ENCODE measurements around the gene FAM228B.
"Not testable (repeated sequence)": the region's sequence is repeated elsewhere in the genome, so short reads cannot be mapped to it uniquely, and the experiment has no call there.

The FAM228B gene

DNA sequence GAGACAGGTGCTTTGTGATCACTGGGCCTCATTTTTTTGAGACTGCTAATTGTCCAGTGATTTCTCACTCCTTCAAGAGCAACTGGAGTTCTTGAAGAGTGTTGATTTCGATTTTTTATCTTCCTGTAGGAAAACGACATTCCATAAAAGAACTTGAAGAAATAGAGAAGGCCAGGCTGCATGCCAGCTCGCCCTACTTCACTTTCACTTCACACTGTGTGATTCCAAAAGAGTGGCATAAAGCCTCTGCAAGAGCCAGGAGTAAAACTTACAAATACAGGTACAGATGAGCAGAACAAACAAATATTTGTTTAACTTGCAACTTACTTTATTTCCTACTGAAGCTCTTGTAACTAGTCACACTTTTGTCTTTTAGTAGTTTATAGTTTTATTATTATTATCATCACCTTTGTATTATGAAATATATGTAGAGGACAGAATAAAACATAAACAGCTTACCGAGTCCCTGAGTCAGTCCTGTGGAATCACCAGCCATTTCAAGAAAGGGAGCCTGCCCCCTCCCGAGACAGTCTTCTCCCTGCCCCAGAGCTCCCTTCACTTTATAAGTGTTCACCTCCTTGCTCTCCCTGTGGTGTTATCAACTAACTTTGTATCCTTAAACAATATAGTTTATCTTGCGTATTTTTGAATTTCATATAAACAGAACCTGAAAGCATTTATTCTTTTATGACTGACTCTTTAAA lies 60.2 kb downstream of the FAM228B start:
- H3K4me3 ChIP-seq (replicated peaks; ENCODE audit: low read depth, low read length): no peak overlapping the region
- no peak for DNase-seq (ENCODE audit: low read depth)
- TF ChIP-seq, protein P1, sequence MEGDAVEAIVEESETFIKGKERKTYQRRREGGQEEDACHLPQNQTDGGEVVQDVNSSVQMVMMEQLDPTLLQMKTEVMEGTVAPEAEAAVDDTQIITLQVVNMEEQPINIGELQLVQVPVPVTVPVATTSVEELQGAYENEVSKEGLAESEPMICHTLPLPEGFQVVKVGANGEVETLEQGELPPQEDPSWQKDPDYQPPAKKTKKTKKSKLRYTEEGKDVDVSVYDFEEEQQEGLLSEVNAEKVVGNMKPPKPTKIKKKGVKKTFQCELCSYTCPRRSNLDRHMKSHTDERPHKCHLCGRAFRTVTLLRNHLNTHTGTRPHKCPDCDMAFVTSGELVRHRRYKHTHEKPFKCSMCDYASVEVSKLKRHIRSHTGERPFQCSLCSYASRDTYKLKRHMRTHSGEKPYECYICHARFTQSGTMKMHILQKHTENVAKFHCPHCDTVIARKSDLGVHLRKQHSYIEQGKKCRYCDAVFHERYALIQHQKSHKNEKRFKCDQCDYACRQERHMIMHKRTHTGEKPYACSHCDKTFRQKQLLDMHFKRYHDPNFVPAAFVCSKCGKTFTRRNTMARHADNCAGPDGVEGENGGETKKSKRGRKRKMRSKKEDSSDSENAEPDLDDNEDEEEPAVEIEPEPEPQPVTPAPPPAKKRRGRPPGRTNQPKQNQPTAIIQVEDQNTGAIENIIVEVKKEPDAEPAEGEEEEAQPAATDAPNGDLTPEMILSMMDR (IDR thresholded peaks at IDR 0.05; ENCODE audit: low read length, missing control alignments): no peak

DNA sequence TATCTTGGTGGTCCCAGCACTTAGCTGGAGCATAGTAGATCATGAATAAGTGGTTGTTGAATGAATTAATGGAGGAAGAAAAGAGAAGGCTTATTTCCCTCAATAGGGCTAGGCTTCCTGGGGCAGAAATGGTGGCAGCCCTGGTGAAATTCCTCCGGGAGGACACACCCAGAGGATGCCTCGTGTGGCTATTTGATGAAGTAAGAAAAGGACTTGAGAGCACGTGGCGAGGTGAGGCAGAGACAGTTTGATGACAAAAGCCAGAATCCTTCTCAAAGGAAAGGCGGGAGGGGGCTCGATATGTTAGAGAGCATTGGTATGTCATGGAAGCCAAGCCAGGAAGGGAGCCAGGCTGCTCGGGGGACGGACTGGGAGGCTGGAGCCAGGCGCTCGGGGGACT lies 66.3 kb downstream of the FAM228B start:
- TF ChIP-seq, protein P1 (IDR thresholded peaks at IDR 0.05; ENCODE audit: low read length, missing control alignments): no peak
- H3K4me3 ChIP-seq (replicated peaks; ENCODE audit: low read depth, low read length): no peak overlapping the region
- no peak for DNase-seq (ENCODE audit: low read depth)

DNA sequence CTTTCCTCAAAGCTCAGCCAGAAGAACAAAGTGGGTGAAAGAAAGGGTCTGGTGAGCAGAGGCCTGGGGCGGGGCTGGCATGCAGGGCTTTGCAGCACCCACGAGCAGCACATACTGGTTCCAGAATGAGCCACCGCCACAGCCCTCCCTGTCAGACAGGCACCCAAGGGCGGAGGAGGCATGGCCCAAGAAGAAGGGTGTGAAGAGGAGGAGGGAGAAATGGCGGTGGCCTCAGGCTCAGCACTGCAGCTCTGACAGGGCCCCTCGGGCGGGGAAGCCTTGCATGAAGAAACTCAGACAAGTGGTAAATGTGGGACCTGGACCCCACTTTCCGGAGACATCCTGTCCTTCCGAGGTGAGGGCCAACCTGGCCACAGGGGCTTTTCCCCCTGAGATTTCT lies 67.2 kb downstream of the FAM228B start:
- TF ChIP-seq, protein P1 (IDR thresholded peaks at IDR 0.05; ENCODE audit: low read length, missing control alignments): no peak
- no peak for DNase-seq (ENCODE audit: low read depth)
- H3K4me3 ChIP-seq (replicated peaks; ENCODE audit: low read depth, low read length): no peak overlapping the region

DNA sequence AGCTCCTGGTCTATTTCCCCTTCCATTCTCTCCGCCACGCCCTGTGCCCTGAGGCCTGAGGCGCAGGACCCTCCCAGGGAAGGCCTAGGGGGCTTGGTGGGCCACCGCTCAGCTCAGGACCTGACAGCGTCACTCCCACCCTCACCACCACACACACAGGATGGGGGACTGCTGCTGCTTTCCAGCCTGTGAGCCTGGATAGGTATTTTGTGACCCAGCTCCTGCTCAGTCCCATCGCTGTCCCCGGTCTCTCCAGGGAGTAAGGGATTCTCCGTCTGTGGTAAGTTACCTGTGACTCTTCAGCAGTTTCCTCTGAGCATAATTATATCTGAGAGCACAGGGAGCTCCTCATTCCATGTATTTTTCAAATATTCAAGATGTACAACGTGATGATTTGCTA lies 67.9 kb downstream of the FAM228B start:
- TF ChIP-seq, protein P1 (IDR thresholded peaks at IDR 0.05; ENCODE audit: low read length, missing control alignments): no peak
- no peak overlapping the region for H3K4me3 ChIP-seq (replicated peaks; ENCODE audit: low read depth, low read length)
- no peak for DNase-seq (ENCODE audit: low read depth)

DNA sequence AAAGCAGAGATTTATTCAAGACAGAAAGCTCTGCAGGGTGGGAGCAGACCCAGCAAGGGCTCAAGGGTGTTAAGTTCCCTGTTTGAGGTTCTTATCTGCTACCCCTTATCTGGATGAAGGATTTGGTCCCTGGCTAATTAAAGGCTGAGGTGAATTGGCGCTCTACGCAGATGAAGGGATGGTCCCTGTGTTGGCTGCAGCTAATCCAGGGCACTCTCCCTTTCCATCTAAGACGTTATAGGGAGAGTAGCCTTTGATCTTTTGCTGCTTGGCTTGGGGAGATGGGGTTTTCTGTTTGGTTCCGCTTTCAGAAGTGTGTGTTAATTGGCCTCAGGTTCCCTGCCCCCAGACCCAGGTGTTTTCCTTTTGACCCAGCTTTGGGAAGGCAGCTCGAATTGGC lies 68.6 kb downstream of the FAM228B start:
- no peak overlapping the region for H3K4me3 ChIP-seq (replicated peaks; ENCODE audit: low read depth, low read length)
- TF ChIP-seq, protein P1 (IDR thresholded peaks at IDR 0.05; ENCODE audit: low read length, missing control alignments): no peak
- no peak for DNase-seq (ENCODE audit: low read depth)

DNA sequence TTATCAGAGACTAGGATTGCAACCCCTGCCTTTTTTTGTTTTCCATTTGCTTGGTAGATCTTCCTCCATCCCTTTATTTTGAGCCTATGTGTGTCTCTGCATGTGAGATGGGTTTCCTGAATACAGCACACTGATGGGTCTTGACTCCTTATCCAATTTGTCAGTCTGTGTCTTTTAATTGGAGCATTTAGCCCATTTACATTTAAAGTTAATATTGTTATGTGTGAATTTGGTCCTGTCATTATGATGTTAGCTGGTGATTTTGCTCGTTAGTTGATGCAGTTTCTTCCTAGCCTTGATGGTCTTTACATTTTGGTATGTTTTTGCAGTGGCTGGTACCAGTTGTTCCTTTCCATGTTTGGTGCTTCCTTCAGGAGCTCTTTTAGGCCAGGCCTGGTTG lies 73.9 kb downstream of the FAM228B start:
- not testable (repeated sequence) for DNase-seq (ENCODE audit: low read depth); H3K4me3 ChIP-seq (replicated peaks; ENCODE audit: low read depth, low read length)

DNA sequence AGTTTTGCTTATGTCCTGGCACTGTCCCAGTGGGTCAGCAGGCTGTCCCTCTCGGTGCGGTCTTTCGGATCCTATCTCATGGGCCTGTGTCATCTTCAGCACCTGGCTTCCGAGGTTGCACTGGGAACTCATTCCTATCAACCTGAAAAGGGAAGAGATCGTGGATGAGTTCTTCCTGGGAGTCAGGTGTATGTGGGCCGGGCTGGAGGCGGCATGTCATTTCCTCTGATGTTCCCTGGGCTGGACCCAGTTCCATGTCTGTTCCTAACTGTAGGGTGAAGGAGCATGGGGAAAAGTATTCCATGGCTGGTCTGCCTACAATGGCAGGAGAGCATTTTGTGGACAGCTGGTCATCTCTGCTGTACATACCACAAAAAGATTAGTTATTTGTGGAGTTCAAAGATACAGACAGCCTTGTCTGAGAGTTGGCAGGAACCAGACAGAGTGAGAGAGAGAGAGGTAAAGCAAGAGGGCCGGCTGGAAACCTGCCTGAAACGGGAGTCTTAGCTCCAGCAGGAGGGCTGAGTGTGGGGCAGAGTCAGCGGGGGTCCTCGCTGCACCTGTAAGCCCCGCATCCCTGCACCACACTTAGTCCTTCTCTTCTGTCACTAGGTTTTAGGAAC lies 76.8 kb downstream of the FAM228B start:
- no peak overlapping the region for H3K4me3 ChIP-seq (replicated peaks; ENCODE audit: low read depth, low read length)
- TF ChIP-seq, protein P1 (IDR thresholded peaks at IDR 0.05; ENCODE audit: low read length, missing control alignments): no peak
- DNase-seq (ENCODE audit: low read depth): no peak
